Neural progenitor cell (in vitro differentiated cells): ENCODE results near the gene ATP1A4. TPM values are rescaled to one million over a fixed set of nuclear protein-coding genes. Genes with fewer than 3 reads are reported as not detected.

Experiments used
- DNase-seq: peaks from one replicate; pipeline ENCODE4 v3.0.0-alpha.2; 2016; ENCODE audit warnings: low spot score
- H2AFZ ChIP-seq: fragments of 200-600 bp; sonication (generic); replicated peaks from 2 replicates; pipeline ENCODE4 v1.6.1; 2016; ENCODE audit warnings: antibody characterized with exemption
- H3F3A ChIP-seq: fragments of 200-600 bp; sonication (generic); 2 replicates; pipeline ENCODE4 v1.6.1; 2016; ENCODE audit warnings: antibody characterized with exemption, low read depth
- H3K27ac ChIP-seq: fragments of 200-600 bp; sonication (generic); 2 replicates; pipeline ENCODE4 v1.5.1; 2016; ENCODE audit warnings: mild to moderate bottlenecking
- H3K27me3 ChIP-seq: fragments of 200-600 bp; sonication (generic); 2 replicates; pipeline ENCODE4 v1.6.1; 2016; ENCODE audit warnings: mild to moderate bottlenecking, moderate library complexity
- H3K36me3 ChIP-seq: fragments of 200-600 bp; sonication (generic); 2 replicates; pipeline ENCODE4 v1.5.1; 2016
- H3K4me1 ChIP-seq: fragments of 200-600 bp; sonication (generic); 2 replicates; pipeline ENCODE4 v1.6.1; 2016; ENCODE audit warnings: mixed run types
- H3K4me2 ChIP-seq: fragments of 200-600 bp; sonication (generic); 2 replicates; pipeline ENCODE4 v1.6.1; 2016
- H3K4me3 ChIP-seq: fragments of 200-600 bp; sonication (generic); 2 replicates; pipeline ENCODE4 v1.5.1; 2016
- H3K79me2 ChIP-seq: fragments of 200-600 bp; sonication (generic); 2 replicates; pipeline ENCODE4 v1.6.1; 2016; ENCODE audit warnings: low read depth
- H3K9ac ChIP-seq: fragments of 200-600 bp; sonication (generic); 2 replicates; pipeline ENCODE4 v1.6.1; 2016
- H3K9me3 ChIP-seq: fragments of 200-600 bp; sonication (generic); 2 replicates; pipeline ENCODE4 v1.5.1; 2016; ENCODE audit warnings: low read depth
- H4K20me1 ChIP-seq: fragments of 200-600 bp; sonication (generic); 2 replicates; pipeline ENCODE4 v1.6.1; 2016; ENCODE audit warnings: low read depth
- H3K27ac Mint-ChIP-seq: 3 replicates; pipeline ENCODE4 v1.8.0; 2021; ENCODE audit warnings: mixed read lengths
- H3K27me3 Mint-ChIP-seq: 2 replicates; pipeline ENCODE4 v1.8.0; 2022; ENCODE audit warnings: low read depth, mild to moderate bottlenecking, inconsistent platforms, moderate library complexity, mixed read lengths; ENCODE audit not compliant: insufficient read depth
- H3K36me3 Mint-ChIP-seq: 3 replicates; pipeline ENCODE4 v1.8.0; 2021; ENCODE audit warnings: mixed read lengths
- H3K4me1 Mint-ChIP-seq: 3 replicates; pipeline ENCODE4 v1.8.0; 2021; ENCODE audit warnings: mixed read lengths
- H3K4me3 Mint-ChIP-seq: 3 replicates; pipeline ENCODE4 v1.8.0; 2021; ENCODE audit warnings: mild to moderate bottlenecking, moderate library complexity, mixed read lengths
- H3K9me3 Mint-ChIP-seq: 3 replicates; pipeline ENCODE4 v1.8.0; 2020; ENCODE audit warnings: mixed read lengths
- CTCF ChIP-seq: fragments of 200-600 bp; sonication (generic); IDR thresholded peaks from 2 replicates; pipeline ENCODE4 v1.5.1; 2017; ENCODE audit warnings: antibody characterized with exemption, mild to moderate bottlenecking
- EZH2 ChIP-seq: fragments of 200-600 bp; sonication (generic); IDR thresholded peaks from 2 replicates; pipeline ENCODE4 v1.6.1; 2017; ENCODE audit warnings: antibody characterized with exemption, mild to moderate bottlenecking, moderate library complexity
- EZH2phosphoT487 ChIP-seq: fragments of 200-600 bp; sonication (generic); IDR thresholded peaks from 2 replicates; pipeline ENCODE4 v1.6.1; 2017; ENCODE audit warnings: antibody characterized with exemption
- total RNA-seq: library from RNA; depleted of rRNA; stranded (reverse); fragments of >200 nt; gene quantifications from 2 replicates; pipeline ENCODE4 v1.2.3, GENCODE V29; 2015; ENCODE audit warnings: low replicate concordance

Gene ATP1A4
- total RNA-seq, 1 donor from 2014 or later, result 0.17 TPM

GRCh38 chr1:160104486-160104885 is 46.9 kb upstream of the ATP1A4 start:
- no peaks in the 10 kb centered on the region for H3K9me3 Mint-ChIP-seq
- peaks cover 63% of the 10 kb centered on the region for H3F3A ChIP-seq
- no peaks in the 10 kb centered on the region for H3K79me2 ChIP-seq
- no peaks in the 10 kb centered on the region for H3K36me3 ChIP-seq
- H3K4me1 ChIP-seq, result peaks cover 60% of the 10 kb centered on the region
- H3K9ac ChIP-seq, result no peak overlapping the region
- peak overlapping the region; percentile 61 for H3K27ac Mint-ChIP-seq
- H3K27me3 Mint-ChIP-seq, result peaks cover 17% of the 10 kb centered on the region
- peaks cover 8% of the 10 kb centered on the region for H3K27me3 ChIP-seq
- H3K4me3 Mint-ChIP-seq, result no peak overlapping the region
- peak overlapping the region; percentile 2 for H3K4me2 ChIP-seq
- no peaks in the 10 kb centered on the region for H3K9me3 ChIP-seq
- H3K4me1 Mint-ChIP-seq, result peaks cover 79% of the 10 kb centered on the region
- peak overlapping the region; percentile 80 for H2AFZ ChIP-seq
- peak overlapping the region; percentile 6 for H3K27ac ChIP-seq
- no peaks in the 10 kb centered on the region for H4K20me1 ChIP-seq
- DNase-seq, result no peak
- H3K4me3 ChIP-seq, result no peak overlapping the region
- no peaks in the 10 kb centered on the region for H3K36me3 Mint-ChIP-seq
- no peak for TF ChIP-seq EZH2phosphoT487

- peaks cover 15% of the 10 kb centered on the region for H3K27me3 Mint-ChIP-seq
- peaks cover 82% of the 10 kb centered on the region for H3K4me1 Mint-ChIP-seq
- H3K9ac ChIP-seq, result no peak overlapping the region
- no peaks in the 10 kb centered on the region for H3K9me3 Mint-ChIP-seq
- no peak overlapping the region for H3K4me3 ChIP-seq
- H3K9me3 ChIP-seq, result no peaks in the 10 kb centered on the region
- no peak for DNase-seq
- H3K4me3 Mint-ChIP-seq, result no peak overlapping the region
- H3K27me3 ChIP-seq, result peaks cover 2% of the 10 kb centered on the region
- no peaks in the 10 kb centered on the region for H3K79me2 ChIP-seq
- H2AFZ ChIP-seq, result no peak overlapping the region
- no peaks in the 10 kb centered on the region for H3K36me3 ChIP-seq
- H3K27ac Mint-ChIP-seq, result no peak overlapping the region
- no peak overlapping the region for H3K27ac ChIP-seq
- H4K20me1 ChIP-seq, result no peaks in the 10 kb centered on the region
- H3F3A ChIP-seq, result peaks cover 64% of the 10 kb centered on the region
- no peak overlapping the region for H3K4me2 ChIP-seq
- H3K36me3 Mint-ChIP-seq, result no peaks in the 10 kb centered on the region
- H3K4me1 ChIP-seq, result peaks cover 66% of the 10 kb centered on the region
- TF ChIP-seq EZH2, result no peak
- no peak for TF ChIP-seq EZH2phosphoT487
- no peak for TF ChIP-seq CTCF
Measured at GRCh38 chr1:160105155-160105554, 46.2 kb upstream of the ATP1A4 start.

GRCh38 chr1:160107512-160107911 is 43.9 kb upstream of the ATP1A4 start:
- Histone ChIP-seq H3F3A (peaks cover 53% of the 10 kb centered on the region), H3K79me2 (no peaks in the 10 kb centered on the region), H3K4me2 (no peak overlapping the region), H3K4me3 (no peak overlapping the region), H3K9ac (no peak overlapping the region), H3K27ac (no peak overlapping the region), H3K27me3 (no peaks in the 10 kb centered on the region), H3K4me1 (peaks cover 85% of the 10 kb centered on the region), H3K36me3 (no peaks in the 10 kb centered on the region), H4K20me1 (no peaks in the 10 kb centered on the region), H3K9me3 (no peaks in the 10 kb centered on the region), H2AFZ (no peak overlapping the region)
- H3K27me3 Mint-ChIP-seq, result peaks cover 22% of the 10 kb centered on the region
- peaks cover 83% of the 10 kb centered on the region for H3K4me1 Mint-ChIP-seq
- no peak for TF ChIP-seq EZH2phosphoT487
- no peak for TF ChIP-seq CTCF
- no peak for TF ChIP-seq EZH2
- DNase-seq, result no peak
- H3K36me3 Mint-ChIP-seq, result no peaks in the 10 kb centered on the region
- peak overlapping the region; percentile 88 for H3K27ac Mint-ChIP-seq
- H3K4me3 Mint-ChIP-seq, result peak overlapping the region; percentile 17
- no peaks in the 10 kb centered on the region for H3K9me3 Mint-ChIP-seq

- H3K36me3 ChIP-seq, result no peaks in the 10 kb centered on the region
- H3F3A ChIP-seq, result peaks cover 53% of the 10 kb centered on the region
- no peaks in the 10 kb centered on the region for H3K9me3 ChIP-seq
- Mint-ChIP-seq H3K4me3 (peak overlapping the region; percentile 77), H3K36me3 (no peaks in the 10 kb centered on the region), H3K27me3 (peaks cover 22% of the 10 kb centered on the region), H3K4me1 (peaks cover 82% of the 10 kb centered on the region), H3K27ac (peak overlapping the region; percentile 96), H3K9me3 (no peaks in the 10 kb centered on the region)
- no peak overlapping the region for H2AFZ ChIP-seq
- H3K4me2 ChIP-seq, result peak overlapping the region; percentile 58
- peak; percentile 70 for TF ChIP-seq CTCF
- TF ChIP-seq EZH2phosphoT487, result no peak
- TF ChIP-seq EZH2, result no peak
- DNase-seq, result peak; percentile 80
- no peaks in the 10 kb centered on the region for H4K20me1 ChIP-seq
- peak overlapping the region; percentile 78 for H3K27ac ChIP-seq
- H3K79me2 ChIP-seq, result no peaks in the 10 kb centered on the region
- H3K4me3 ChIP-seq, result no peak overlapping the region
- H3K27me3 ChIP-seq, result no peaks in the 10 kb centered on the region
- H3K4me1 ChIP-seq, result peaks cover 84% of the 10 kb centered on the region
- no peak overlapping the region for H3K9ac ChIP-seq
Measured at GRCh38 chr1:160108888-160109662, 42.3 kb upstream of the ATP1A4 start.
